ENCODE measurements around the gene MORN5. TPM values are rescaled to one million over a fixed set of nuclear protein-coding genes. Genes with fewer than 3 reads are reported as not detected.

Gene MORN5
- polyA plus RNA-seq, 1 donor from 2014 or later: not detected

- TF ChIP-seq TAF1 (IDR thresholded peaks at IDR 0.05; ENCODE audit: low read depth) (no peak), EZH2 (IDR thresholded peaks at IDR 0.05; ENCODE audit: borderline replicate concordance, insufficient read depth, low read length, poor library complexity, severe bottlenecking) (no peak), MXI1 (conservative IDR thresholded peaks at IDR 0.05; ENCODE audit: poor library complexity, severe bottlenecking) (no peak), SMC3 (conservative IDR thresholded peaks at IDR 0.05; ENCODE audit: poor library complexity) (no peak), POLR2AphosphoS5 (IDR thresholded peaks at IDR 0.05) (no peak), RAD21 (conservative IDR thresholded peaks at IDR 0.05) (no peak), EP300 (conservative IDR thresholded peaks at IDR 0.05; ENCODE audit: poor library complexity, severe bottlenecking) (no peak)
- TF ChIP-seq, protein P1, sequence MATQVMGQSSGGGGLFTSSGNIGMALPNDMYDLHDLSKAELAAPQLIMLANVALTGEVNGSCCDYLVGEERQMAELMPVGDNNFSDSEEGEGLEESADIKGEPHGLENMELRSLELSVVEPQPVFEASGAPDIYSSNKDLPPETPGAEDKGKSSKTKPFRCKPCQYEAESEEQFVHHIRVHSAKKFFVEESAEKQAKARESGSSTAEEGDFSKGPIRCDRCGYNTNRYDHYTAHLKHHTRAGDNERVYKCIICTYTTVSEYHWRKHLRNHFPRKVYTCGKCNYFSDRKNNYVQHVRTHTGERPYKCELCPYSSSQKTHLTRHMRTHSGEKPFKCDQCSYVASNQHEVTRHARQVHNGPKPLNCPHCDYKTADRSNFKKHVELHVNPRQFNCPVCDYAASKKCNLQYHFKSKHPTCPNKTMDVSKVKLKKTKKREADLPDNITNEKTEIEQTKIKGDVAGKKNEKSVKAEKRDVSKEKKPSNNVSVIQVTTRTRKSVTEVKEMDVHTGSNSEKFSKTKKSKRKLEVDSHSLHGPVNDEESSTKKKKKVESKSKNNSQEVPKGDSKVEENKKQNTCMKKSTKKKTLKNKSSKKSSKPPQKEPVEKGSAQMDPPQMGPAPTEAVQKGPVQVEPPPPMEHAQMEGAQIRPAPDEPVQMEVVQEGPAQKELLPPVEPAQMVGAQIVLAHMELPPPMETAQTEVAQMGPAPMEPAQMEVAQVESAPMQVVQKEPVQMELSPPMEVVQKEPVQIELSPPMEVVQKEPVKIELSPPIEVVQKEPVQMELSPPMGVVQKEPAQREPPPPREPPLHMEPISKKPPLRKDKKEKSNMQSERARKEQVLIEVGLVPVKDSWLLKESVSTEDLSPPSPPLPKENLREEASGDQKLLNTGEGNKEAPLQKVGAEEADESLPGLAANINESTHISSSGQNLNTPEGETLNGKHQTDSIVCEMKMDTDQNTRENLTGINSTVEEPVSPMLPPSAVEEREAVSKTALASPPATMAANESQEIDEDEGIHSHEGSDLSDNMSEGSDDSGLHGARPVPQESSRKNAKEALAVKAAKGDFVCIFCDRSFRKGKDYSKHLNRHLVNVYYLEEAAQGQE (IDR thresholded peaks at IDR 0.05; ENCODE audit: borderline replicate concordance): no peak
- TF ChIP-seq, protein P2, sequence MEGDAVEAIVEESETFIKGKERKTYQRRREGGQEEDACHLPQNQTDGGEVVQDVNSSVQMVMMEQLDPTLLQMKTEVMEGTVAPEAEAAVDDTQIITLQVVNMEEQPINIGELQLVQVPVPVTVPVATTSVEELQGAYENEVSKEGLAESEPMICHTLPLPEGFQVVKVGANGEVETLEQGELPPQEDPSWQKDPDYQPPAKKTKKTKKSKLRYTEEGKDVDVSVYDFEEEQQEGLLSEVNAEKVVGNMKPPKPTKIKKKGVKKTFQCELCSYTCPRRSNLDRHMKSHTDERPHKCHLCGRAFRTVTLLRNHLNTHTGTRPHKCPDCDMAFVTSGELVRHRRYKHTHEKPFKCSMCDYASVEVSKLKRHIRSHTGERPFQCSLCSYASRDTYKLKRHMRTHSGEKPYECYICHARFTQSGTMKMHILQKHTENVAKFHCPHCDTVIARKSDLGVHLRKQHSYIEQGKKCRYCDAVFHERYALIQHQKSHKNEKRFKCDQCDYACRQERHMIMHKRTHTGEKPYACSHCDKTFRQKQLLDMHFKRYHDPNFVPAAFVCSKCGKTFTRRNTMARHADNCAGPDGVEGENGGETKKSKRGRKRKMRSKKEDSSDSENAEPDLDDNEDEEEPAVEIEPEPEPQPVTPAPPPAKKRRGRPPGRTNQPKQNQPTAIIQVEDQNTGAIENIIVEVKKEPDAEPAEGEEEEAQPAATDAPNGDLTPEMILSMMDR (IDR thresholded peaks at IDR 0.05; ENCODE audit: poor library complexity, severe bottlenecking): no peak
- H3K79me2 ChIP-seq (replicated peaks; ENCODE audit: insufficient read depth, low read length): no peaks in the 10 kb centered on the region
- no peaks in the 10 kb centered on the region for H3F3A ChIP-seq (ENCODE audit: insufficient read depth, low read length, poor library complexity, severe bottlenecking)
- H3K36me3 ChIP-seq (ENCODE audit: insufficient read depth, low read length): no peaks in the 10 kb centered on the region
- H3K4me3 ChIP-seq (ENCODE audit: low read length): no peak overlapping the region
- H3K9ac ChIP-seq (ENCODE audit: low read length): no peak overlapping the region
- peaks cover 100% of the 10 kb centered on the region for H3K27me3 ChIP-seq (ENCODE audit: insufficient read depth, low read depth, low read length)
- H2AFZ ChIP-seq (ENCODE audit: low read depth, low read length): no peak overlapping the region
- no peaks in the 10 kb centered on the region for H3K9me2 ChIP-seq (ENCODE audit: insufficient read depth, low read length)
- H4K20me1 ChIP-seq (ENCODE audit: insufficient read depth): no peaks in the 10 kb centered on the region
- H3K9me3 ChIP-seq (ENCODE audit: low read length): no peaks in the 10 kb centered on the region
- H3K4me2 ChIP-seq (ENCODE audit: low read length): no peak overlapping the region
- no peak overlapping the region for H3K27ac ChIP-seq (ENCODE audit: low read length)
Observed at GRCh38 chr9:122217640-122218039, 57.9 kb downstream of the MORN5 start.

DNA sequence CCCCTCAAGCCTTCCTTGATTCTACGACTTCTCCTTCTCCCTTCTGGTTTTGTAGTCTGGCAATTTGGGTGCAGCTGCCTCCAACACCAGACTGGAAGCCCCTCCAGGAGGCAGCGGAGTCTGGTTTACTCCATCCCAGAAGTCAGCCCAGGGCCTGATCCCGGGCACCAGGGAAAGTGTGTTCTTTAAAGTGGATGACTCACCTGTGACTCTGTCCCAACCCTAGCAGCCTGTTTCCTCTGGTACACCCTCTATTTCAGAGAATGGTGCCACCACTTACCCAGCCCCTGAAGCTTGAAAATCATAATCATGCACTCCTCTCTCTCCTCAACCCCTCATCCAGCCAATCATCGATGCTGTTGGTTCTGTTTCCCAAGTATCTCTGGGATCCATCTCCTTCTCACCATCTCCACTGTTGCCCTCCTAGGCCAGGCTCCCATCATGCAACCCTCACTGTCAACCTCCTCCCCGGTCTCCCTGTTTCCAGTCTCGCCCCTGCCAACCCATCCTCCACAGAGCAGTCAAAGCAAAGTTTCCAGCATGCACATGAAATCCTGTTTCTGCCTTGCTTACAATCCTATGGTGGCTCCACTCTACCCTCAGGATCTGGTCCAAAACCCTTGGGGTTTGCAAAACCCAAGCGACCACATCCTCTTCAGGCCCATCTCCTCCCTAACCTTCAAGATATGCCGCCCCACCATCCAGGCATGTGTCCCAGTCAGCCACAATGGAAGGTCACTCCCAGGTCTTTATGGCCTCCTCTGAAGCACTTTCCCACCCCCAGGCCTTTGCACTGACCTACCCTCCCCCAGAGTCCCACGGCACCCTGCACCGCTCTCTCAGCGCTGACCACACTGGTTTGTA, 58.6 kb downstream of the MORN5 start:
- Histone ChIP-seq H3K27ac (ENCODE audit: low read length) (no peak overlapping the region), H3K4me3 (ENCODE audit: low read length) (no peak overlapping the region), H3F3A (ENCODE audit: insufficient read depth, low read length, poor library complexity, severe bottlenecking) (no peaks in the 10 kb centered on the region), H3K4me2 (ENCODE audit: low read length) (no peak overlapping the region), H4K20me1 (ENCODE audit: insufficient read depth) (no peaks in the 10 kb centered on the region), H2AFZ (ENCODE audit: low read depth, low read length) (no peak overlapping the region), H3K9me2 (ENCODE audit: insufficient read depth, low read length) (no peaks in the 10 kb centered on the region), H3K9me3 (ENCODE audit: low read length) (no peaks in the 10 kb centered on the region), H3K36me3 (ENCODE audit: insufficient read depth, low read length) (no peaks in the 10 kb centered on the region), H3K79me2 (replicated peaks; ENCODE audit: insufficient read depth, low read length) (no peaks in the 10 kb centered on the region), H3K9ac (ENCODE audit: low read length) (no peak overlapping the region), H3K27me3 (ENCODE audit: insufficient read depth, low read depth, low read length) (peaks cover 100% of the 10 kb centered on the region)
- TF ChIP-seq, protein P1 (IDR thresholded peaks at IDR 0.05; ENCODE audit: borderline replicate concordance): no peak
- TF ChIP-seq EZH2 (IDR thresholded peaks at IDR 0.05; ENCODE audit: borderline replicate concordance, insufficient read depth, low read length, poor library complexity, severe bottlenecking): peak; percentile 49

Measured in neural cell (in vitro differentiated cells).